Measurements from ENCODE around the gene PTPRZ1. TPM values are rescaled to one million over a fixed set of nuclear protein-coding genes. Genes with fewer than 3 reads are reported as not detected.

PTPRZ1 gene
- total RNA-seq, 2 experiments from 2014 or later, result not detected

GRCh38 chr7:121945480-121946236 is 72.7 kb downstream of the PTPRZ1 start:
- no peak for TF ChIP-seq CTCF (IDR thresholded peaks at IDR 0.05)
- CTCF ChIA-PET, result no interaction called here
- DNase-seq (no peak), ATAC-seq (no peak)
- Mint-ChIP-seq H3K9me3 (no peaks in the 10 kb centered on the region), H3K36me3 (ENCODE audit: low read depth) (no peaks in the 10 kb centered on the region), H3K27me3 (no peaks in the 10 kb centered on the region), H3K4me1 (ENCODE audit: low read depth) (no peaks in the 10 kb centered on the region), H3K4me3 (no peak overlapping the region), H3K27ac (no peak overlapping the region)
- intact Hi-C loops (cut with micrococcal nuclease), result no loop called here
- POLR2A ChIA-PET, result no interaction called here

- ChIA-PET POLR2A (no interaction called here), CTCF (no interaction called here)
- Mint-ChIP-seq H3K27ac (no peak overlapping the region), H3K9me3 (no peaks in the 10 kb centered on the region), H3K36me3 (ENCODE audit: low read depth) (no peaks in the 10 kb centered on the region), H3K4me1 (ENCODE audit: low read depth) (no peaks in the 10 kb centered on the region), H3K27me3 (no peaks in the 10 kb centered on the region), H3K4me3 (no peak overlapping the region)
- DNase-seq (no peak), ATAC-seq (no peak)
- intact Hi-C loops (cut with micrococcal nuclease), result no loop called here
- no peak for TF ChIP-seq CTCF (IDR thresholded peaks at IDR 0.05)
These were observed 80.2 kb downstream of the PTPRZ1 start for GRCh38 chr7:121953164-121953563.

- CTCF ChIA-PET, result no interaction called here
- ATAC-seq, result no peak
These were observed 80.6 kb downstream of the PTPRZ1 start for GRCh38 chr7:121953601-121954000.

GRCh38 chr7:121954803-121955202 is 81.8 kb downstream of the PTPRZ1 start:
- intact Hi-C loops (cut with micrococcal nuclease), result no loop called here

More at GRCh38 chr7:121953601-121954000, 80.6 kb downstream of the PTPRZ1 start:
- Mint-ChIP-seq H3K4me1 (ENCODE audit: low read depth) (no peaks in the 10 kb centered on the region), H3K27me3 (no peaks in the 10 kb centered on the region), H3K4me3 (no peak overlapping the region), H3K27ac (no peak overlapping the region), H3K36me3 (ENCODE audit: low read depth) (no peaks in the 10 kb centered on the region), H3K9me3 (no peaks in the 10 kb centered on the region)
- DNase-seq, result no peak
- POLR2A ChIA-PET, result no interaction called here
- intact Hi-C loops (cut with micrococcal nuclease), result no loop called here
- TF ChIP-seq CTCF (IDR thresholded peaks at IDR 0.05), result no peak

More at GRCh38 chr7:121954803-121955202, 81.8 kb downstream of the PTPRZ1 start:
- Mint-ChIP-seq H3K27me3 (no peaks in the 10 kb centered on the region), H3K4me1 (ENCODE audit: low read depth) (no peaks in the 10 kb centered on the region), H3K4me3 (no peak overlapping the region), H3K36me3 (ENCODE audit: low read depth) (no peaks in the 10 kb centered on the region), H3K27ac (no peak overlapping the region), H3K9me3 (no peaks in the 10 kb centered on the region)
- ATAC-seq (no peak), DNase-seq (no peak)
- no peak for TF ChIP-seq CTCF (IDR thresholded peaks at IDR 0.05)
- CTCF ChIA-PET, result no interaction called here
- POLR2A ChIA-PET, result no interaction called here

Measured in activated CD8-positive, alpha-beta T cell treated with anti-CD3 and anti-CD28 coated beads for 36 hours (primary cell).